GM18505 (cell line): Measurements from ENCODE around the gene PKD1.

Source experiments
- ATAC-seq: cut with Tn5 transposase; IDR thresholded peaks from one replicate; pipeline ENCODE4 v1.9.1; 2021; ENCODE audit not compliant: unreplicated experiment
- POLR2A ChIP-seq: IDR thresholded peaks from 4 replicates; pipeline ENCODE4 v1.6.1; 2011; ENCODE audit warnings: borderline replicate concordance; ENCODE audit not compliant: insufficient read depth, insufficient read length; ENCODE audit errors: extremely low read depth

PKD1 gene

GRCh38 chr16:2044541-2044940, 91.2 kb downstream of the PKD1 start:
- no peak for ATAC-seq
- TF ChIP-seq POLR2A, result no peak

GRCh38 chr16:2043667-2044451, 91.8 kb downstream of the PKD1 start:
- no peak for TF ChIP-seq POLR2A
- no peak for ATAC-seq

DNA sequence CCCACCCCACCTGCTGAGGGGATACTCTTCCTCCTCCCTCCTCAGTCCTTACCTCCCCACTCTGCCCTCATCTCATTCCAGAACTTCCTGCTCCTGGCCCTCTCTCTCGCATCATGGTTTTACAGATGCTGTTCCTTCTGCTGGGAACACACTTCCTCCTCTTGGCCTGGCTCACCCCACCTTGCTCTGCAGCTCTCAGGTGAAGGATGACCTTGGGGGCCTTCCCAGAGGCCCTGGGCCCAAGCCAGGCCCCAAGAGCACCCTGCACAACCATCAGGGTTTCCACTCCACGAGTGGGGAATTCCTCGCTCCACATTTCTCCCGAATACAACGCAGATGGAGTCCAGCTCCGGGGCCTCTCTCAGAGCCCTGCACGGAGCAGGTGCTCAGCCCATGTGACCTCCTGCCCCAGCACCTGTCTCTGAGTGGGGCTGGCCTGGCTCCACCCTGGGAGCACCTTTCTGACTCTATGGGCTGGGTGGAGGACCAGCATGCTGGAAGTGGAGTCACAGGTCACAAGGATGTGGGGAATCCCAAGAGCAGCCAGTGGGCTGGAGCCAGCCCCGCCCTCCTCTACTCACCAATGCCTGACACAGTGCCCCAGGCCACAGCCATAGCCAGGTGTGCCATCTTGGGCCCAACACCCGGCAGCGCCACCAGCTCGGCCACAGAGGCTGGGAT, 92.6 kb downstream of the PKD1 start:
- no peak for TF ChIP-seq POLR2A
- ATAC-seq, result no peak

GRCh38 chr16:2042171-2042985, 93.3 kb downstream of the PKD1 start:
- no peak for TF ChIP-seq POLR2A
- ATAC-seq, result no peak

- no peak for TF ChIP-seq POLR2A
- no peak for ATAC-seq
These were observed 94.7 kb downstream of the PKD1 start for GRCh38 chr16:2040787-2041522.

DNA sequence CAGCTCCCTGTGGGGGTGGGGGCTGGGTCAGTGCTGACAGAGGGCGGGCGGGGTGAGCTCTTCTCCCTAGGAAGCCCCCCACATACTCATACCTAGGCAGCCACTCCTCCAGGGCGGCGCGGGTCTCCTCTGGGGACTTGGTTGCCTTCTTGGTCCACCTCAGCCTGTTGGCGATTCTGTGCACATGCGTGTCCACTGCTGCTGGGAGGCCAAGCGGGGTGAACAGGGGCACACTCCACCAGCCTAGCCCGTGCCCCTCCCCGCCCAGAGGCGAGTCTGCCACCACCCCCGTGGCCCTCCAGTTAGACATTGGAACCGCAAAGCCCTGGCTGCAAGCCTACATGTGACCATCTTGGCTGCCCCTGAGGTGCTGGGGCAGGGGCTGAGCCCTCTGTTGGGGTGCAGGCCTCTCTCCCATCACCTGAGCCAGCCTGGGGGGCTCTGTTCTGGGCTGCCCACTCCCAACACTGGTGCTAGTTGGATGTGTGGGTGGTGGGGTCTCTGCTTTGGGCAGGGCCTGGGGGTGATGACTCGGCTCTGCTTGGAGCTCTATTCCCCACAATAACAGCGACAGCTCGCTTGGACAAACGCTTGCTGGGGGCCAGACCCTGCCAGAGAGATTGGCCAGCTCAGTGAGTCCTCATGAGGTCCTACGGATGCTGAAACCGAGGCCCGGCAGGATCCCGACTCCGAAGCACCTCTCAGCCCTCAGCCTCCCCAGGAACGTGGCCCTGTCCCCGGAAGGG, 95.5 kb downstream of the PKD1 start:
- TF ChIP-seq POLR2A, result no peak
- no peak for ATAC-seq

DNA sequence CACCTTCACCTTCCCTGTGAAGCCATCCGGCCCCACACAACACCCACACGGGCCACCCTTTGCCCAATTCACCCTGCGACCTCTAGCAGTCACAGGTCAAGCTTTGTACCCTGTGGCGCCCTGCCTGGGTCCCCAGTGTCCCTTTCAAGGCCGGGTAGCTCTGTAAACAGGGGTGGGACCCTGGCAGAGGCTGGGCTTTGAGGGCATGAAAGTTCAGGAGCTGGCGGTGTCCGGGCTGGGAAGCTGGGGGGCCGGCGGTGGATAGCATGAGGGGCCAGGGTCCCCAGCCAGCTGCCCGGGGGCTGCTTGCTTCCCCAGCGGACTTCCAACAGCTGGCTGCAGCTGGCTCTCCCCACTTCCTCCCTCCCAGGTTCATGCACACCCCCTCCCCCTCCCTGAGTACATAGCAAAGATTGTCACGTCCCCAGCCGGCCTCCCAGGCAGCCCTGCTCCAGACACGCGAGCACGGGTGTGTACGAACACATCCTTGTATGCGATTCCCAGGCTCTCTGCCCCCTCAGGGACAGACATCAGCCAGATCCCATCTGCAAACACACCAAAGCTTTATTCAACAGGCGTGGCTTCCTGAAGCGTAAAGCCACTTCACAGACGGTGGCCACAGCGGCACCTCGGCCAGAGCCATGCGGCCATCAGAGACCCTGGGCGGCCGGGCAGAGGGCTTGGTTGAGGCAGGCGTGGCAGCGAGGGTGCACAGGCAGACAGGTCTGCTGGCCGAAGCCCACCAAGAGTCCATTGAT, 96.2 kb downstream of the PKD1 start:
- ATAC-seq, result no peak
- TF ChIP-seq POLR2A, result no peak
